Neuronal stem cell (in vitro differentiated cells): ENCODE data around the gene GDF7.

Source experiments
- DNase-seq: peaks from one replicate; pipeline ENCODE4 v3.0.0-alpha.2; 2013; ENCODE audit warnings: low spot score
- H2AFZ ChIP-seq: one replicate; pipeline ENCODE4 v1.6.1; 2013; ENCODE audit warnings: mild to moderate bottlenecking, low read length, inconsistent platforms
- H2AK5ac ChIP-seq: 2 replicates; pipeline ENCODE4 v1.6.1; 2013; ENCODE audit warnings: low read depth, mild to moderate bottlenecking, inconsistent platforms, low read length, moderate library complexity, mixed read lengths
- H2BK120ac ChIP-seq: 2 replicates; pipeline ENCODE4 v1.6.1; 2013; ENCODE audit warnings: low read depth, mild to moderate bottlenecking, inconsistent platforms, low read length, moderate library complexity, mixed read lengths
- H2BK12ac ChIP-seq: one replicate; pipeline ENCODE4 v1.6.1; 2013; ENCODE audit warnings: low read length, inconsistent platforms
- H2BK15ac ChIP-seq: 2 replicates; pipeline ENCODE4 v1.6.1; 2013; ENCODE audit warnings: mild to moderate bottlenecking, low read length, inconsistent platforms, mixed read lengths
- H2BK5ac ChIP-seq: one replicate; pipeline ENCODE4 v1.6.1; 2013; ENCODE audit warnings: inconsistent platforms, mild to moderate bottlenecking, low read length, moderate library complexity
- H3K14ac ChIP-seq: one replicate; pipeline ENCODE4 v1.6.1; 2013; ENCODE audit warnings: low read length, inconsistent platforms
- H3K18ac ChIP-seq: 2 replicates; pipeline ENCODE4 v1.6.1; 2013; ENCODE audit warnings: low read length, inconsistent platforms
- H3K23ac ChIP-seq: 2 replicates; pipeline ENCODE4 v1.6.1; 2013; ENCODE audit warnings: low read depth, mild to moderate bottlenecking, mixed read lengths, low read length, inconsistent platforms; ENCODE audit not compliant: poor library complexity
- H3K27ac ChIP-seq: replicated peaks from 3 replicates; pipeline ENCODE4 v1.5.1; 2013; ENCODE audit warnings: low read length, inconsistent platforms
- H3K27me3 ChIP-seq, 3 experiments: 2 replicates each; pipeline ENCODE4 v1.6.1; 2013; ENCODE audit warnings: low read length in 3 of 3, mild to moderate bottlenecking in 2 of 3, inconsistent platforms in 1 of 3, low read depth in 1 of 3, mixed read lengths in 1 of 3, moderate library complexity in 1 of 3; ENCODE audit not compliant: control insufficient read depth in 3 of 3, insufficient read depth in 3 of 3
- H3K36me3 ChIP-seq, 2 donors: replicated peaks in 1 of 2; 2 replicates each; pipeline ENCODE4 v1.6.1; 2013; ENCODE audit warnings: low read length in 2 of 2; ENCODE audit not compliant: control insufficient read depth in 2 of 2, insufficient read depth in 2 of 2
- H3K4ac ChIP-seq: 2 replicates; pipeline ENCODE4 v1.6.1; 2013; ENCODE audit warnings: inconsistent platforms, mild to moderate bottlenecking, low read length, moderate library complexity
- H3K4me1 ChIP-seq, 2 donors: 1 replicate in 1 of 2; 2 replicates in 1 of 2; pipeline ENCODE4 v1.6.1; 2013; ENCODE audit warnings: low read length in 2 of 2, low read depth in 1 of 2; ENCODE audit not compliant: control insufficient read depth in 2 of 2, insufficient read depth in 1 of 2
- H3K4me2 ChIP-seq: one replicate; pipeline ENCODE4 v1.6.1; 2013; ENCODE audit warnings: mild to moderate bottlenecking, low read length, inconsistent platforms; ENCODE audit not compliant: insufficient read depth, poor library complexity, severe bottlenecking
- H3K4me3 ChIP-seq, 2 donors: 2 replicates each; pipeline ENCODE4 v1.5.1; 2013; ENCODE audit warnings: low read length in 2 of 2, mild to moderate bottlenecking in 2 of 2, inconsistent platforms in 1 of 2, moderate library complexity in 1 of 2
- H3K79me1 ChIP-seq: one replicate; pipeline ENCODE4 v1.6.1; 2013; ENCODE audit warnings: low read depth, mild to moderate bottlenecking, inconsistent platforms, low read length, moderate library complexity
- H3K9ac ChIP-seq: one replicate; pipeline ENCODE4 v1.6.1; 2013; ENCODE audit warnings: mild to moderate bottlenecking, low read depth, low read length, inconsistent platforms; ENCODE audit not compliant: poor library complexity
- H3K9me3 ChIP-seq, 2 donors: replicated peaks in 1 of 2; 2 replicates each; pipeline versions ENCODE3 to v1.6.1; 2013; ENCODE audit warnings: low read length in 2 of 2, mild to moderate bottlenecking in 2 of 2, inconsistent platforms in 1 of 2, low read depth in 1 of 2, mixed read lengths in 1 of 2, moderate library complexity in 1 of 2; ENCODE audit not compliant: control insufficient read depth in 2 of 2, insufficient read depth in 1 of 2
- H4K8ac ChIP-seq: one replicate; pipeline ENCODE4 v1.6.1; 2013; ENCODE audit warnings: low read depth, mild to moderate bottlenecking, inconsistent platforms, low read length, moderate library complexity
- H4K91ac ChIP-seq: one replicate; pipeline ENCODE4 v1.6.1; 2013; ENCODE audit warnings: low read length, low read depth, mild to moderate bottlenecking, inconsistent platforms; ENCODE audit not compliant: poor library complexity
- WGBS, 2 donors: extraction: QIAGEN DNeasy Blood & Tissue Kit; methylation state at CpG; one replicate each; pipeline ENCODE4 v1.1.7; 2013; ENCODE audit warnings: missing lambda C conversion rate in 2 of 2, mixed read lengths in 1 of 2; ENCODE audit not compliant: insufficient read length in 2 of 2, insufficient replicate concordance in 1 of 2; ENCODE audit errors: extremely low coverage in 2 of 2; 5-methylcytosine and 5-hydroxymethylcytosine counted together

The GDF7 gene

DNA sequence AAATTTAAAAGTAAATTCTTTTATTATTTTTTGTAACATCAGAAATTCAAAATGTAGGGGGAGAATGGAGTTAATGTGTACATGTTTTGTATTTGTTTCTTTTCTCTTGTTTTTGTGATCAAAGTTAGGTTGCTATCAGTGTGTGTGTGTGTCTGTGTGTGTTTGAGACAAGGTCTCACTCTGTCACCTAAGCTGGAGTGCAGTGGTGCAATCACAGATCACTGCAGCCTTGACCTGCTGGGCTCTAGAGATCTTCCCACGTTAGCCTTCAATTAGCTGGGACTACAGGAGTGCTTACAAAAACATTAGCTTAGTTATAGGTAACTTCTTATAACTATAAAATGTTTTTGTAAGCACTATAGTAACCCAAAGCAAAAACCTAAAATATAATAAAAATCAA is 50.7 kb downstream of the GDF7 start:
- no CpG with 5 or more reads among the region's 1 CpG for WGBS, 2 donors
- Histone ChIP-seq H3K27me3 (no peaks in the 10 kb centered on the region), H3K9me3 (peaks cover 0 to 14% of the 10 kb centered on the region in 2 donors), H3K36me3 (peaks cover 0 to 11% of the 10 kb centered on the region in 2 donors), H2AK5ac (no peak overlapping the region), H3K4me3 (no peak overlapping the region), H3K4me1 (no peaks in the 10 kb centered on the region), H2BK120ac (no peak overlapping the region), H4K91ac (no peak overlapping the region), H3K14ac (no peak overlapping the region), H3K4me2 (no peak overlapping the region), H3K79me1 (no peaks in the 10 kb centered on the region), H2BK12ac (no peak overlapping the region), H2BK5ac (no peak overlapping the region), H3K23ac (no peak overlapping the region), H2AFZ (no peak overlapping the region), H3K9ac (no peak overlapping the region), H3K27ac (no peak overlapping the region), H2BK15ac (no peak overlapping the region), H3K4ac (no peak overlapping the region), H4K8ac (no peak overlapping the region), H3K18ac (no peak overlapping the region)
- no peak for DNase-seq

DNA sequence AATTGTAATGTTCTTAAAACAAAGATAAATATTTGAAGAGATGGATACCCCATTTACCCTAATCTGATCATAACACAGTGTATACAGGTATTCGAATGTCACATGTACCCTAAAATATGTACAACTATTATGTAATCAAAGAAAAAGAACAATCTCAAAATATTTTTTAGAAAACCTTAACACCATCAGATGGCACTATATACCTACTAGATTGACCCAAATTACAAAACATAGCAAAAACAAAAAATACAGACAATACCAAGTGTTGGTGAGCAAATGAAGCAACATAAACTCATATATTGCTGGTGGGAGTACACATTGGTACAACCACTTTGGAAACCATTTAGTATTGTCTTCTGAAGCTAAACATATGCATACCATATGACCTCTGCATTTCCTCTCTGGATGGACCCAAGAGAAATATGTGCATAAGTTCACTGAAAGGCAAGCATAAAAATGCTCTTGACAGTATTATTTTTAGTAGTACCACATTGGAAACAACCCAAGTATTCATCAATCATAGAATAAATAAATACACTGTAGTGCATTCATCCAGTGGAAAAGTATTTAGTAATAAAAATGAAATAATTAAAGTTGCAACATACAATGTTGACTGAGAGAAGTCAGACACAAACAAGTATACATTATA is 55.8 kb downstream of the GDF7 start:
- H4K91ac ChIP-seq, result no peak overlapping the region
- H2BK15ac ChIP-seq, result no peak overlapping the region

DNA sequence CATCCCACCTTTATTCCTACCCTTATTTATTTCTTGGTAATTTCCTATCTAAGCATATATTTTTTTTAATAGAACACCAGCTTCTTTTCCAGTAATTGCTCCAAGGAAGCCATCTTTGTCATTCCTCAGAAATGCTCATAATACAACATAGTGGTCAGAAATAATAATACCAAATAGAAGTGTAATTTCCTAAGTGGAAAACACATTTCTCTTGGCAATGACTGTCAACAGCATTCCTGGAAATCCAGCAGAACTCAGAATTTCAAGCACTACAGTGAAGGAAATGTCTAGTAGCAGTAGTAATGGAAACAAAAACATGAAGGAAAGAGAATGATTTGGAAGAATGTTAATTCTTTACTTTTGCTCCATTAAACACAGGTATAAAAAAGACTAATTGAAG is 56.6 kb downstream of the GDF7 start:
- no peak overlapping the region for H2AFZ ChIP-seq
- H4K8ac ChIP-seq, result no peak overlapping the region
- no peaks in the 10 kb centered on the region for H3K27me3 ChIP-seq
- no peak overlapping the region for H3K23ac ChIP-seq
- no peak overlapping the region for H3K9ac ChIP-seq
- H3K27ac ChIP-seq, result no peak overlapping the region
- no peak overlapping the region for H3K4me2 ChIP-seq
- peaks cover 1 to 42% of the 10 kb centered on the region in 2 donors for H3K36me3 ChIP-seq
- no peak for DNase-seq
- peaks cover 6 to 9% of the 10 kb centered on the region in 2 donors for H3K4me1 ChIP-seq
- no peak overlapping the region for H2AK5ac ChIP-seq
- H3K14ac ChIP-seq, result no peak overlapping the region
- no peak overlapping the region for H3K4me3 ChIP-seq
- no peak overlapping the region for H2BK15ac ChIP-seq
- H3K4ac ChIP-seq, result no peak overlapping the region
- no peaks in the 10 kb centered on the region for H3K79me1 ChIP-seq
- H2BK12ac ChIP-seq, result no peak overlapping the region
- H3K18ac ChIP-seq, result no peak overlapping the region
- H2BK120ac ChIP-seq, result no peak overlapping the region
- no peak overlapping the region for H2BK5ac ChIP-seq
- no peak overlapping the region for H4K91ac ChIP-seq
- peaks cover 0 to 12% of the 10 kb centered on the region in 2 donors for H3K9me3 ChIP-seq

More for the DNA sequence above, 55.8 kb downstream of the GDF7 start:
- H3K4me3 ChIP-seq, result no peak overlapping the region
- H3K4me1 ChIP-seq, result peaks cover 0 to under 1% of the 10 kb centered on the region in 2 donors
- no peak overlapping the region for H4K8ac ChIP-seq
- no peak overlapping the region for H3K4ac ChIP-seq
- no peak overlapping the region for H3K18ac ChIP-seq
- H3K27ac ChIP-seq, result no peak overlapping the region
- peaks cover 0 to 13% of the 10 kb centered on the region in 2 donors for H3K9me3 ChIP-seq
- H3K4me2 ChIP-seq, result no peak overlapping the region
- H3K27me3 ChIP-seq, result no peaks in the 10 kb centered on the region
- no peak overlapping the region for H2BK120ac ChIP-seq
- H3K23ac ChIP-seq, result no peak overlapping the region
- no peak overlapping the region for H2AK5ac ChIP-seq
- H2BK12ac ChIP-seq, result no peak overlapping the region
- H3K14ac ChIP-seq, result no peak overlapping the region
- whole genome bisulfite sequencing, 2 donors, result no CpG with 5 or more reads among the region's 1 CpG
- no peak overlapping the region for H2AFZ ChIP-seq
- peaks cover 1 to 42% of the 10 kb centered on the region in 2 donors for H3K36me3 ChIP-seq
- no peak for DNase-seq
- H2BK5ac ChIP-seq, result no peak overlapping the region
- H3K79me1 ChIP-seq, result no peaks in the 10 kb centered on the region
- no peak overlapping the region for H3K9ac ChIP-seq

DNA sequence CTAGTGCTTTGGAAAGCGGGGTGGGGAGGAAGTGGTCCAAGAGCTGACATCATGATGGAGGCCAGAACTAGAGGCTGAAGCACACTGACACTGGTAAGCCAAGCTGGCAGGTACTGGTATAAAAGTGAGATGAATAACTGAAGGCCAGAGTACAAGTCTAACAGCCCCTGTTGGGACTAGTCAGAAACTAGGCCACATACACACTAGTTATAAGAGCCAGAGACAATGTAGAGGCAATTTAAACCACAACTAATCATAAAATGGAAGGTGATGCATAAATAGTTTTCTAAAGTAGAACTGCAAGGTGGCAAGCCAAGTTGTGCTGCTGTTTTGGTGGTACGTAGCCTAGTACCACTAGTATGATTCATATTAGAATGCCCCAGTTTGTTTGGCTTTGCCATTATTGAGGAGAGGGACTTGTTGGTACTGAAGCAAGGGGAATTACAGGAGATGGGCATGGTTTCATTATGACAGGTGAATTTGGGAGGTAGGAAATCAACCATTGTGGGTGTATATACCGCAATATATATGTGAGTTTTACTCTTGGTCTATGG is 57.6 kb downstream of the GDF7 start:
- Histone ChIP-seq H2BK15ac (no peak overlapping the region), H2BK120ac (no peak overlapping the region), H3K36me3 (peaks cover 1 to 42% of the 10 kb centered on the region in 2 donors), H3K23ac (no peak overlapping the region), H3K14ac (no peak overlapping the region), H3K9ac (no peak overlapping the region), H2AK5ac (no peak overlapping the region), H3K4me1 (peaks cover 6 to 14% of the 10 kb centered on the region in 2 donors), H2BK5ac (no peak overlapping the region), H4K8ac (no peak overlapping the region), H3K79me1 (no peaks in the 10 kb centered on the region), H2BK12ac (no peak overlapping the region), H4K91ac (no peak overlapping the region), H3K27ac (no peak overlapping the region), H3K18ac (no peak overlapping the region), H3K4ac (no peak overlapping the region), H3K27me3 (no peaks in the 10 kb centered on the region), H2AFZ (no peak overlapping the region), H3K4me3 (no peak overlapping the region), H3K4me2 (no peak overlapping the region), H3K9me3 (peaks cover 0 to 11% of the 10 kb centered on the region in 2 donors)
- DNase-seq, result no peak
- WGBS, 2 donors, result no CpG with 5 or more reads among the region's 3 CpGs
